ENCODE measurements around the gene INCENP. TPM values are rescaled to one million over a fixed set of nuclear protein-coding genes. Genes with fewer than 3 reads are reported as not detected.

INCENP gene
- total RNA-seq, 1 experiment from 2014 or later: 101 TPM

DNA sequence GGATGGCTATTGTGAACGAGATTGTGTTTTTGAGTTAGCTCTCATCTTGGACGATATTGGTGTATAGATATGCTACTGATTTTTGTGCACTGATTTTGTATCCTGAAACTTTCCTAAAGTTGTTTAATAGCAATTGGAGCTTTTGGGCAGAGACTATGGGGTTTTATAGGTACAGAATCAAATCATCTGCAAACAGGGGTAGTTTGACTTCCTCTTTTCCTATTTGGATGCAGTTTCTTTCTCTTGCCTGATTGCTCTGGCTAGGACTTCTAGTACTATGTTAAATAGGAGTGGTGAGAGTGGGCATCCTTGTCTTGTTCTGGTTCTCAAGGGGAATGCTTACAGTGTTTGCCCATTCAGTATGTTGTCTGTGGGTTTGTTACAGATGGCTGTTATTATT is 57.3 kb downstream of the INCENP start:
- Histone ChIP-seq H3K4me1 (no peaks in the 10 kb centered on the region; the same call in 1 of the 2 replicates), H3K36me3 (ENCODE audit: control insufficient read depth, insufficient read depth, low read length) (no peaks in the 10 kb centered on the region), H3K4me3 (ENCODE audit: low read depth, low read length) (no peak overlapping the region), H3K27me3 (replicated peaks; ENCODE audit: control insufficient read depth, insufficient read depth, low read length) (no peaks in the 10 kb centered on the region), H3K9me3 (no peaks in the 10 kb centered on the region)
- TF ChIP-seq, protein P1, sequence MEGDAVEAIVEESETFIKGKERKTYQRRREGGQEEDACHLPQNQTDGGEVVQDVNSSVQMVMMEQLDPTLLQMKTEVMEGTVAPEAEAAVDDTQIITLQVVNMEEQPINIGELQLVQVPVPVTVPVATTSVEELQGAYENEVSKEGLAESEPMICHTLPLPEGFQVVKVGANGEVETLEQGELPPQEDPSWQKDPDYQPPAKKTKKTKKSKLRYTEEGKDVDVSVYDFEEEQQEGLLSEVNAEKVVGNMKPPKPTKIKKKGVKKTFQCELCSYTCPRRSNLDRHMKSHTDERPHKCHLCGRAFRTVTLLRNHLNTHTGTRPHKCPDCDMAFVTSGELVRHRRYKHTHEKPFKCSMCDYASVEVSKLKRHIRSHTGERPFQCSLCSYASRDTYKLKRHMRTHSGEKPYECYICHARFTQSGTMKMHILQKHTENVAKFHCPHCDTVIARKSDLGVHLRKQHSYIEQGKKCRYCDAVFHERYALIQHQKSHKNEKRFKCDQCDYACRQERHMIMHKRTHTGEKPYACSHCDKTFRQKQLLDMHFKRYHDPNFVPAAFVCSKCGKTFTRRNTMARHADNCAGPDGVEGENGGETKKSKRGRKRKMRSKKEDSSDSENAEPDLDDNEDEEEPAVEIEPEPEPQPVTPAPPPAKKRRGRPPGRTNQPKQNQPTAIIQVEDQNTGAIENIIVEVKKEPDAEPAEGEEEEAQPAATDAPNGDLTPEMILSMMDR (IDR thresholded peaks at IDR 0.05; ENCODE audit: insufficient read depth in 1 of 2, low read depth in 1 of 2, low read length in 1 of 2, severe bottlenecking in 1 of 2, unreplicated experiment in 1 of 2): no peak
- DNase-seq: no peak
- CTCF ChIA-PET: no interaction called here
- Mint-ChIP-seq H3K4me3 (ENCODE audit: unreplicated experiment) (no peak overlapping the region), H3K36me3 (ENCODE audit: insufficient read depth, unreplicated experiment) (no peaks in the 10 kb centered on the region), H3K4me1 (ENCODE audit: low read depth, unreplicated experiment) (no peaks in the 10 kb centered on the region), H3K27me3 (ENCODE audit: insufficient read depth, unreplicated experiment) (peaks cover 16% of the 10 kb centered on the region), H3K27ac (ENCODE audit: unreplicated experiment) (no peak overlapping the region), H3K9me3 (ENCODE audit: unreplicated experiment) (no peaks in the 10 kb centered on the region)
- intact Hi-C loops (cut with micrococcal nuclease; ENCODE audit: unreplicated experiment): no loop called here
- no TSS peak for BruUV-seq (replicated peaks)
- POLR2A ChIA-PET: no interaction called here

DNA sequence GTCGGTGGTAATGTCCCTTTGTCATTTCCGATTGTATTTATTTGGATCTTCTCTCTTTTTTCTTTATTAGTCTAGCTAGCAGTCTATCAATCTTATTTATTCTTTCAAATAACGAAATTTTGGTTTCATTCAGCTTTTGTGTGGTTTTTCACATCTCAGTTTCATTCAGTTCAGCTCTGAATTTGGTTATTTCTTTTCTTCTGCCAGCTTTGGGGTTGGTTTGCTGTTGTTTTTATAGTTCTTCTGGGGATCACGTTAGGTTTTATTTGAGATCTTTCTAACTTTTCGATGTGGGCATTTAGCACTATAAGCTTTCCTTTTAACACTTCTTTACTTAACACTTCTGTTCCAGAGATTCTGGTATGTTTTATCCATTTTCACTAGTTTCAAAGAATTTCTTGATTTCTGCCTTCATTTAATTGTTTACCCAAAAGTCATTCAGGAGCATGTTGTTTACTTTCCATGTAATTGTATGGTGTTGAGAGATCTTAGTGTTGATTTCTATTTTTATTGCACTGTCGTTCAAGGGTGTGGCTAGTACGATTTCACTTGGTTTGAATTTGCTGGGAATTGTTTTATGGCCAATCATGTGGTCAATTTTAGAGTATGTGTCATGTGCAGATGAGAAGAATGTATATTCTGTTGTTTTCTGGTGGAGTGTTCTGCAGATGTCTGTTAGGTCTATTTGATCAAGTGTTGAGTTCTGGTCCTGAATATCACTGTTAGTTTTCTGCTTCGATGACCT is 58.5 kb downstream of the INCENP start:
- BruUV-seq (replicated peaks): no TSS peak
- H3K4me1 ChIP-seq: no peaks in the 10 kb centered on the region; the same call in 1 of the 2 replicates
- H3K4me3 Mint-ChIP-seq (ENCODE audit: unreplicated experiment): no peak overlapping the region

DNA sequence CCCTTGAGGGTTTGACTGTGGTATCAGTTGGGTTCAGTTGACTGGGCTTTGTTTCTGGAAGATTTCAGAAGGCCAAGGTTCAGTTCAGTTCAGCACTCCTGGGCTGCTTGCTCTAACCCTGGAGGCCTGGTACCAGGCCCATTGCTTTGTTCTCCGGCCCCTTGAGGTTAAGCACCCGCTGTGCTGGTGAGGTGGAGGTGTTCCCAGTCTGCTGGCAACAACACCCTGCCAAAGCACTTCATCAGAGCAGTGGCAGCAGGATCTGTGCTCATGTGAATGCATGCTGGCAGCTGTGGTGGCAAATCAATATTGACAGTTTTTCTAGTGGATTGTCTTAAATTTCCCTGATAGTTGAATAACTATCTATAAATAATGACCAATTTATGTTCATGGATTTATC is 62.4 kb downstream of the INCENP start:
- ChIA-PET CTCF (no interaction called here), POLR2A (no interaction called here)
- Mint-ChIP-seq H3K4me3 (ENCODE audit: unreplicated experiment) (no peak overlapping the region), H3K36me3 (ENCODE audit: insufficient read depth, unreplicated experiment) (no peaks in the 10 kb centered on the region), H3K4me1 (ENCODE audit: low read depth, unreplicated experiment) (no peaks in the 10 kb centered on the region), H3K9me3 (ENCODE audit: unreplicated experiment) (no peaks in the 10 kb centered on the region), H3K27me3 (ENCODE audit: insufficient read depth, unreplicated experiment) (peaks cover 29% of the 10 kb centered on the region), H3K27ac (ENCODE audit: unreplicated experiment) (no peak overlapping the region)
- intact Hi-C loops (cut with micrococcal nuclease; ENCODE audit: unreplicated experiment): no loop called here
- peaks cover 5% of the 10 kb centered on the region for H3K27me3 ChIP-seq (replicated peaks; ENCODE audit: control insufficient read depth, insufficient read depth, low read length)
- no peaks in the 10 kb centered on the region; the same call in 1 of the 2 replicates for H3K4me1 ChIP-seq
- H3K36me3 ChIP-seq (ENCODE audit: control insufficient read depth, insufficient read depth, low read length): no peaks in the 10 kb centered on the region
- no peak overlapping the region for H3K4me3 ChIP-seq (ENCODE audit: low read depth, low read length)
- H3K9me3 ChIP-seq: no peaks in the 10 kb centered on the region
- TF ChIP-seq, protein P1 (IDR thresholded peaks at IDR 0.05; ENCODE audit: insufficient read depth in 1 of 2, low read depth in 1 of 2, low read length in 1 of 2, severe bottlenecking in 1 of 2, unreplicated experiment in 1 of 2): no peak
- DNase-seq: no peak
- BruUV-seq (replicated peaks): no TSS peak

More for the DNA sequence above, 58.5 kb downstream of the INCENP start:
- no peaks in the 10 kb centered on the region for H3K27me3 ChIP-seq (replicated peaks; ENCODE audit: control insufficient read depth, insufficient read depth, low read length)
- H3K4me3 ChIP-seq (ENCODE audit: low read depth, low read length): no peak overlapping the region
- DNase-seq: no peak
- Mint-ChIP-seq H3K36me3 (ENCODE audit: insufficient read depth, unreplicated experiment) (no peaks in the 10 kb centered on the region), H3K27ac (ENCODE audit: unreplicated experiment) (no peak overlapping the region), H3K9me3 (ENCODE audit: unreplicated experiment) (no peaks in the 10 kb centered on the region), H3K4me1 (ENCODE audit: low read depth, unreplicated experiment) (no peaks in the 10 kb centered on the region), H3K27me3 (ENCODE audit: insufficient read depth, unreplicated experiment) (peaks cover 10% of the 10 kb centered on the region)
- ChIA-PET CTCF (no interaction called here), POLR2A (no interaction called here)
- H3K9me3 ChIP-seq: no peaks in the 10 kb centered on the region
- TF ChIP-seq, protein P1 (IDR thresholded peaks at IDR 0.05; ENCODE audit: insufficient read depth in 1 of 2, low read depth in 1 of 2, low read length in 1 of 2, severe bottlenecking in 1 of 2, unreplicated experiment in 1 of 2): no peak
- intact Hi-C loops (cut with micrococcal nuclease; ENCODE audit: unreplicated experiment): no loop called here
- H3K36me3 ChIP-seq (ENCODE audit: control insufficient read depth, insufficient read depth, low read length): no peaks in the 10 kb centered on the region

All from Caco-2 (cell line).